HepG2 (cell line): ENCODE data around the gene SLFNL1. TPM values are rescaled to one million over a fixed set of nuclear protein-coding genes. Genes with fewer than 3 reads are reported as not detected.
A peak's percentile ranks its signal among the peaks of the same experiment; 100 is the strongest.

ENCODE experiments used
- ATAC-seq: fragments of 200-7000 bp; cut with Tn5 transposase; 3 replicates; pipeline ENCODE4 v1.9.1; 2020; ENCODE audit warnings: mild to moderate bottlenecking, moderate library complexity
- BruUV-seq: library from RNA; stranded (reverse); fragments of 400-500 nt; replicated peaks from 2 replicates; lab custom pipeline; 2021; lab: Mats Ljungman, UMichigan
- CTCF ChIA-PET: fragments of 300-600 bp; formaldehyde crosslinking; extraction: SDS; loops from one replicate; lab custom pipeline; 2021; ENCODE audit warnings: low total read pairs, inconsistent platforms, low intra/inter-chr PET ratio; lab: Yijun Ruan, JAX
- POLR2A ChIA-PET: fragments of 350-600 bp; sonication (Branson Sonifier 250); formaldehyde crosslinking; loops from one replicate; lab custom pipeline; 2020; ENCODE audit warnings: antibody characterized with exemption, inconsistent platforms; lab: Yijun Ruan, JAX
- DNase-seq: peaks from one replicate; pipeline ENCODE4 v3.0.0-alpha.2; 2015; ENCODE audit warnings: low spot score
- FAIRE-seq: peaks from 3 replicates; lab custom pipeline; 2011; peaks lifted over from hg19 to GRCh38; lab: Jason Lieb, UNC
- H2AFZ ChIP-seq: one replicate; pipeline ENCODE4 v1.6.1; 2011; ENCODE audit warnings: low read length, inconsistent platforms
- H3K27ac ChIP-seq: fragments of 300-600 bp; 3 replicates; pipeline ENCODE4 v1.8.0; 2011; ENCODE audit warnings: mixed run types, mild to moderate bottlenecking, mixed read lengths, low read length, inconsistent platforms; ENCODE audit not compliant: insufficient read depth; ENCODE audit errors: extremely low read length
- H3K27me3 ChIP-seq, 2 experiments: fragments of 200-600 bp in 1 of 2; 2 replicates in 1 of 2; 3 replicates in 1 of 2; pipeline versions ENCODE4 v1.6.0 to v1.8.0; 2011; ENCODE audit warnings: low read length in 2 of 2, mild to moderate bottlenecking in 2 of 2, moderate library complexity in 2 of 2, inconsistent platforms in 1 of 2; ENCODE audit not compliant: insufficient read depth in 2 of 2, control insufficient read depth in 1 of 2
- H3K36me3 ChIP-seq, 2 experiments: fragments of 200-600 bp in 1 of 2; replicated peaks in 1 of 2; 2 replicates in 1 of 2; 3 replicates in 1 of 2; pipeline versions ENCODE4 v1.5.1 to v1.8.0; 2011; ENCODE audit warnings: low read length in 2 of 2, inconsistent platforms in 1 of 2; ENCODE audit not compliant: insufficient read depth in 2 of 2, control insufficient read depth in 1 of 2
- H3K4me1 ChIP-seq: 2 replicates; pipeline ENCODE4 v1.5.1; 2012; ENCODE audit warnings: low read length, inconsistent platforms; ENCODE audit not compliant: insufficient read depth
- H3K4me2 ChIP-seq: 2 replicates; pipeline ENCODE4 v1.6.0; 2011; ENCODE audit warnings: low read depth, low read length, inconsistent platforms
- H3K4me3 ChIP-seq, 3 experiments: fragments of 200-600 bp in 1 of 3; sonication (generic), shearing (Covaris generic) in 1 of 3; replicated peaks in 1 of 3; 2 replicates each; pipeline ENCODE4 v1.5.1; 2011 to 2016; ENCODE audit warnings: low read length in 3 of 3, inconsistent platforms in 2 of 3, low read depth in 2 of 3, mild to moderate bottlenecking in 2 of 3, control low read depth in 1 of 3, mixed read lengths in 1 of 3; ENCODE audit not compliant: insufficient read depth in 1 of 3
- H3K79me2 ChIP-seq: one replicate; pipeline ENCODE4 v1.6.1; 2011; ENCODE audit warnings: low read length, inconsistent platforms; ENCODE audit not compliant: insufficient read depth
- H3K9ac ChIP-seq: 2 replicates; pipeline ENCODE4 v1.6.0; 2011; ENCODE audit warnings: mild to moderate bottlenecking, low read depth, low read length, inconsistent platforms; ENCODE audit not compliant: insufficient read depth
- H3K9me3 ChIP-seq: 2 replicates; pipeline ENCODE4 v1.5.1; 2012; ENCODE audit warnings: mild to moderate bottlenecking, low read length
- H4K20me1 ChIP-seq: 2 replicates; pipeline ENCODE4 v1.6.0; 2011; ENCODE audit warnings: inconsistent platforms, mild to moderate bottlenecking, low read length, moderate library complexity; ENCODE audit not compliant: insufficient read depth
- HNF4A ChIP-seq: sonication (generic); formaldehyde crosslinking; IDR thresholded peaks from 2 replicates; pipeline ENCODE4 v1.4.0; 2020; ENCODE audit warnings: missing genetic modification reagents
- KLF16 ChIP-seq, 2 experiments: sonication (generic) in 1 of 2; formaldehyde crosslinking in 1 of 2; IDR thresholded peaks; 2 replicates each; pipeline versions ENCODE4 v1.6.1 to v1.8.0; 2016 to 2023; ENCODE audit warnings: missing genetic modification reagents in 2 of 2, missing compliant biosample characterization in 1 of 2
- MXD1 ChIP-seq: sonication (generic); formaldehyde crosslinking; IDR thresholded peaks from 2 replicates; pipeline ENCODE4 v1.4.0; 2020; ENCODE audit warnings: mild to moderate bottlenecking, missing genetic modification reagents
- THYN1 ChIP-seq: sonication (generic); formaldehyde crosslinking; IDR thresholded peaks from 2 replicates; pipeline ENCODE4 v1.8.1; 2023; ENCODE audit warnings: low read depth, mild to moderate bottlenecking, moderate library complexity, missing genetic modification reagents, borderline replicate concordance
- ZBTB39 ChIP-seq: sonication (generic); formaldehyde crosslinking; IDR thresholded peaks from 2 replicates; pipeline ENCODE4 v1.5.0; 2020; ENCODE audit warnings: missing genetic modification reagents
- ZKSCAN8 ChIP-seq: IDR thresholded peaks from 2 replicates; pipeline ENCODE4 v1.6.1; 2016; ENCODE audit warnings: borderline replicate concordance, missing genetic modification reagents, missing compliant biosample characterization
- WGBS: methylation state at CpG from one replicate; pipeline ENCODE4 v1.1.6; 2017; ENCODE audit warnings: low lambda C conversion rate; 5-methylcytosine and 5-hydroxymethylcytosine counted together
- in situ Hi-C: cut with HindIII; loops from 2 replicates; pipeline ENCODE4 v1.10.0; 2017; ENCODE audit warnings: low pct_unique_long_range_greater_than_20kb; ENCODE audit not compliant: extremely low pct_ligation_motif_present
- intact Hi-C: fragments of 100-400 bp; cut with micrococcal nuclease; formaldehyde crosslinking; loops from one replicate; pipeline ENCODE4 v1.10.0; 2022; ENCODE audit not compliant: unreplicated experiment
- polyA plus RNA-seq, 8 experiments: library from polyadenylated mRNA; depleted of rRNA in 3 of 8; stranded (reverse) in 7 of 8; unstranded in 1 of 8; fragments of >200 nt; fragmentation: Illumina TruSeq in 4 of 8; extraction: Trizol in 4 of 8; gene quantifications; 2 replicates each; pipeline versions ENCODE4 v1.2.1 to v1.2.3, GENCODE V29; 2011 to 2016; ENCODE audit warnings: low read depth in 4 of 8, missing spikeins in 1 of 8, mixed read lengths in 1 of 8; ENCODE audit not compliant: insufficient read depth in 1 of 8
- total RNA-seq, 5 experiments: library from RNA; depleted of rRNA; stranded (reverse); fragments of >200 nt; fragmentation: Illumina TruSeq; extraction: Trizol; gene quantifications; 2 replicates each; pipeline ENCODE4 v1.2.3, GENCODE V29; 2016; ENCODE audit warnings: low read depth in 1 of 5
- TF ChIP-seq, protein P1 (sequence below): sonication (generic); formaldehyde crosslinking; IDR thresholded peaks from 2 replicates; pipeline ENCODE4 v1.4.0; 2020; ENCODE audit warnings: missing genetic modification reagents, borderline replicate concordance

The SLFNL1 gene
- total and polyA plus RNA-seq, 2 of the 13 experiments (the other 11 are each of a cell fraction or from before 2014, with no cell fraction given) = 0.07 to 0.20 TPM

DNA sequence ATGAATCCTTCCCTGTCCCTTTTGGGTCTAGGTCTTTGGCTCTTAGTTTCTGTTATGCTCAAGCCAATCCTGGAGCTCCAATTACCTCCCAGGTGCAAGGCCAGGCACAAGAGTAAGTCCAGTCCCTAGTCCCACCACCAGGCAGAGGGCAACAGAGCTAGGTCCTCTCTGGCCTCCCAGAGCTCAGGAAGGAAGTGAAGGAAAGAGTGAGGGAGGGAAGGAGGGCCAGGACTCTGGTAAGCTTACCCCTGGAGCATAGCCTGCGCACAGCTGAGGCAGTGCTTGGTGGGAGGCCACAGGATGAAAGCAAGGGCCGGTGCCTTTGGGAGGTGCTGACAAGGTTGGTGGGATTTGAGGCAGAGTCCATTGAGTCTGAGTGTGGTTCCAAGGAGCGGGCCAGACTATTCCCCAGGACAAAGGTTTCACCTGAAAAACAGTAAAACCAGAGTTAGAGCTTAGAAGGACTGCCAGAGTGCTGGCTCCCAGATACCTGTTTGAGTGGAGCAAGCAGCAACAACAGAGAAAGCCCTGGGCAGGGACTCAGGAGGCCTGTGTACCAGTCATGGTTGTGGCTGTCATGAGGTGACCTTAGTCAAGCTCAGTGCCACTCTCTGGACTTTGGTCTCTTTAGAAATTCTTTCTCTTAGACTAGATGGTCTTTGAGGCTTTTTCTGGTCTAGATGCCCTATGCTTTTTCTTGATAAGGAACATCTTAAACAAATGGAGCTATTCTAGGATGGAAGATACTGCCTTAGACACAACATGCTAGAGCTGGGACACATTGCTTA lies 15.8 kb upstream of the SLFNL1 start:
- H3K4me3 ChIP-seq = no peak overlapping the region
- H3K4me1 ChIP-seq = peaks cover 18% of the 10 kb centered on the region
- TF ChIP-seq ZKSCAN8 (CRISPR knock-in tag) (no peak), MXD1 (CRISPR knock-in tag) (no peak), HNF4A (CRISPR knock-in tag) (peak; percentile 31; the same call in 1 of the 2 replicates), ZBTB39 (CRISPR knock-in tag) (no peak), THYN1 (CRISPR knock-in tag) (no peak), KLF16 (CRISPR knock-in tag; IDR thresholded peaks at IDR 0.05) (no peak)
- TF ChIP-seq, protein P1, sequence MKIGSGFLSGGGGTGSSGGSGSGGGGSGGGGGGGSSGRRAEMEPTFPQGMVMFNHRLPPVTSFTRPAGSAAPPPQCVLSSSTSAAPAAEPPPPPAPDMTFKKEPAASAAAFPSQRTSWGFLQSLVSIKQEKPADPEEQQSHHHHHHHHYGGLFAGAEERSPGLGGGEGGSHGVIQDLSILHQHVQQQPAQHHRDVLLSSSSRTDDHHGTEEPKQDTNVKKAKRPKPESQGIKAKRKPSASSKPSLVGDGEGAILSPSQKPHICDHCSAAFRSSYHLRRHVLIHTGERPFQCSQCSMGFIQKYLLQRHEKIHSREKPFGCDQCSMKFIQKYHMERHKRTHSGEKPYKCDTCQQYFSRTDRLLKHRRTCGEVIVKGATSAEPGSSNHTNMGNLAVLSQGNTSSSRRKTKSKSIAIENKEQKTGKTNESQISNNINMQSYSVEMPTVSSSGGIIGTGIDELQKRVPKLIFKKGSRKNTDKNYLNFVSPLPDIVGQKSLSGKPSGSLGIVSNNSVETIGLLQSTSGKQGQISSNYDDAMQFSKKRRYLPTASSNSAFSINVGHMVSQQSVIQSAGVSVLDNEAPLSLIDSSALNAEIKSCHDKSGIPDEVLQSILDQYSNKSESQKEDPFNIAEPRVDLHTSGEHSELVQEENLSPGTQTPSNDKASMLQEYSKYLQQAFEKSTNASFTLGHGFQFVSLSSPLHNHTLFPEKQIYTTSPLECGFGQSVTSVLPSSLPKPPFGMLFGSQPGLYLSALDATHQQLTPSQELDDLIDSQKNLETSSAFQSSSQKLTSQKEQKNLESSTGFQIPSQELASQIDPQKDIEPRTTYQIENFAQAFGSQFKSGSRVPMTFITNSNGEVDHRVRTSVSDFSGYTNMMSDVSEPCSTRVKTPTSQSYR (CRISPR knock-in tag) = no peak
- TF ChIP-seq, all 625 proteins: peak for 1
- intact Hi-C loops (no loop called here), in situ Hi-C loops (no loop called here)
- no peak for FAIRE-seq
- H3K9ac ChIP-seq = no peak overlapping the region
- DNase-seq = no peak
- no peak overlapping the region for H2AFZ ChIP-seq
- peak; percentile 71 for ATAC-seq
- no peaks in the 10 kb centered on the region for H3K79me2 ChIP-seq
- no peaks in the 10 kb centered on the region for H4K20me1 ChIP-seq
- BruUV-seq = no TSS peak
- CTCF ChIA-PET = no interaction called here
- POLR2A ChIA-PET = no interaction called here
- H3K9me3 ChIP-seq = no peaks in the 10 kb centered on the region
- H3K36me3 ChIP-seq = peaks cover 12 to 47% of the 10 kb centered on the region in 2 experiments
- no peak overlapping the region for H3K4me2 ChIP-seq
- 100% methylated on average over 3 of the region's 3 CpGs for WGBS
- no peak overlapping the region for H3K27ac ChIP-seq
- H3K27me3 ChIP-seq = no peaks in the 10 kb centered on the region
